GM04504 (cell line): ENCODE measurements around the gene DLG2.
"Not testable (repeated sequence)": the region's sequence is repeated elsewhere in the genome, so short reads cannot be mapped to it uniquely, and the experiment has no call there.

Experiments
- DNase-seq: peaks from one replicate; pipeline ENCODE4 v3.0.0-alpha.2; 2012; ENCODE audit warnings: low read depth

The DLG2 gene

DNA sequence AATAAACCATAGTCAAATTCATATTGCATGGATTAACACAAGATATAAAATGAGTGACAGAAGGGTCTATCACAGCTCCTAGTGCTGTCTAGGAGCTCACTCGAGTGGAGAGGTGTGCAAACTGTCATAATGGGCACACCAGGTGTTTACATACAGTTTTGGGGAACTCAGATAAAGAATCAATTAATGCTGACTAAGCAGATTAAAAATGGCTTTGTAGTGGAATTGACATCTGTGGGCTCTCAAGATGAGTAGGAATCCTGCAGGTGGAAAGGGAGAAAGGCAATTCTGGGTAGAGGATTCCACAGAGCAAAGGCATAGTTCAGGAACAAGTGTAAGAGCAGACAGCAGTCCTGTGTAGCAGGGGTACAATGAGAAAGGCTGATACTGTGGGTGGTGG, 1844.8 kb downstream of the DLG2 start:
- no peak for DNase-seq

DNA sequence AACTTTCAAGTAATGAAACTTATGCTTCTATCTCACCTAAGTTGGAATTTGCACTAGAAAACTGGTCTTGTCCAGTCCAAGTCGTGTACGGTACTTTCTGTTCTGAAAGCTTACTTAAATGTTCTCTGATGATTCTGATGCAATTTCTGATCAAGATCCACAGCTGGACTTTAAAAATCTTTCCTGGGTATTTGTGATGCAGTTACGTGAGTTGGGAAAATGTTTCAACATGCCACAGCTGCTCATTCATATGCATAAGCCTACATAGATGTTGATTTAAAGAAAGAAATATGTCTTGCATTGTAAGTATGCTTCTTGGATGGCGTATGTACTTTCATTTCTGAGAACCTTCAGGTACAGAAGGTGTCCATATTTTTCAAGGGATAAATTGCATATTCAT, 1847.3 kb downstream of the DLG2 start:
- no peak for DNase-seq

DNA sequence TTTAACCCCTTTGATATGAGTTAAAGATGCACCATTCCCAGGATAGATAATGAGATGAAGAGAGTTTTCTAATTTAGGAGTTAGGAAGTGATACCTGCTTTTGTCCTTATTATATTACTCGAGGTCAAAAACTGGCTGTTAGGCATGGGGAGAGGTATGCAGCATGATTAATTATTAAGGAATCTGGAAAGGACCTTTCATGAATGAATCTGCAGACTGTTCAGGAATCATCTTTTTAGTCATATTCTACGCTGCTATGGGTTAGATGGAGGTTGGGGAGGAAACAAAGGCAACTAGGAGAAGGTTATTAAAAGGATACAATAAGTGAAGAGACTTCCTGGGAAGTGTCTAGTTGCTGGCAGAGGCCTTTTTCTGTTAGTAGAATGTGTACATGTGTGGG, 1848.5 kb downstream of the DLG2 start:
- no peak for DNase-seq

DNA sequence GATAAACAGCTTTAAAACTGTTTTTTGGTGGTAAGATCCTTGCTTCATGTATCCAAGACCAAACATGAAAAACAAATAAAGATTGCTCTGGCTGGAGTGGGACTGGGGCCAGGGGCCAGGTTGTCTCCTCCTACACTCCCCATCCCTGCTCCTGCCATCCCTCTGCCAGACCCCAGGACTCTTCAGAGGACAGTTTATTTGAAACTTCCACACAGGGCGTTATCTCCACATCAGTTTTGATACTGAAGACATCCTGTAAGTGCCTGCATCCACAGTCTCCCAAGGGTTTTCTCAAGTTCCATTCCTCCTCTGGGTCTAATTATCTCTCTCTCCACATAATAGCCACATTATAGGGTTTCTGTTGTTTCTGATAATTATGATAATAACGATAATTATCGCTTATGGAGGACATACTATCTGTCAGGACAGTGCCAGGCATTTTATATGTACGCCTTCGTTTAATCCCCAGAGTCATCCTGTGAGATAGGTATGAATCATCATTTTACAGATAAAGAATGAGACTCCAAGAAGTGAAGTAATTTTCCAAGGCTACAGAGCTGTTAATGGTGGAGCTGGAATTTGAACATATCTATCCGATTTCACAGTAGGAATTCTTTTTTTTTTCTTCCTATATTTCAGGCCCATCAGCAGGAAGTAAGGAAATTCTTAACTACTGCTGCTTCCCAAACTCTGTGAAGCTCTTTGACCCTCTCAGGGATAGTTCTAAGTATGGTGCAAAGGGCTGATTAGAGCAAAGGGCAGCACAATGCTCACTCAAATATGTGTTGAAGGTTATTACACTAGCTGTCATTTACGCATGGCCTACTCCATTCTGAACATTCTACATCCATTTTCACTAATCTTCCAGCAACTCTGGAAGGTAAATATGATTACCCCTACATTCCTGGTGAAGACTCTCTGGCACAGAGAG, 1852.9 kb downstream of the DLG2 start:
- no peak for DNase-seq

DNA sequence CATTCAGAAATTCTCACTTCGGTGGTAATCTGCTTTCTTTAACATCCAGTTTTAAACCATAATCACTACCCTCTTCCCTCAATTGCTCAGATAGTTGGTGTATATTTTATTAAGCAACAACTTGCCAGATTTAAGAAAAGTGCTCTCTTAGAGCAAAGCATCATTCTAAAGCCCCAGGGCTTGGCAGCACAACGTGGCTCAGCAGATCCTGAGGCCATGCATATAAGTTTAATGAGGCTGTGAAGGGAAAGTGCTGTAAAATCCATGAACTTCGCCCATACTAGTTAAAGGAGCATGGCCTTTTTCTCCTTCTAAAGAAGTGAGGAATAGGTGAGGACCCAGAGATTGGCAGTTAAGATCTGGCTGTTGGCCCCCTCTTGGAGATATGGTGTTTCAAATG, 1858.7 kb downstream of the DLG2 start:
- DNase-seq, result no peak

DNA sequence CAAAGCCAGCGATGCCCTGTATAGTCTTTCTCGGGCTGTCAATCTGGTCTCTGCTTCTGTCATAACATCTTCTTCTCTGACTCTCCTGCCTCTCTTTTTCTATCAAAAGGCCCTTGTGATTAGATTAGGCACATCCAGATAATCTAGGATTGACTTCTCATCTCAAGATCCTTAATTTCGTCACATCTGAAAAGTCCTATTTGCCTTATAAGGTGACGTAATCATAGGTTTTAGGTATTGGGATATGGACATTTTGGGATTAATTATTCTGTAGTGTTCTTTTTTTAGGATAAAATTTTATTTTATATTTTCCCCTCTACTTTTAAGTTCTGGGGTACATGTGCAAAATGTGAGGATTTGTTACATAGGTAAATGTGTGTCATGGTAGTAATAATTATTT, 1860.2 kb downstream of the DLG2 start:
- no peak for DNase-seq

DNA sequence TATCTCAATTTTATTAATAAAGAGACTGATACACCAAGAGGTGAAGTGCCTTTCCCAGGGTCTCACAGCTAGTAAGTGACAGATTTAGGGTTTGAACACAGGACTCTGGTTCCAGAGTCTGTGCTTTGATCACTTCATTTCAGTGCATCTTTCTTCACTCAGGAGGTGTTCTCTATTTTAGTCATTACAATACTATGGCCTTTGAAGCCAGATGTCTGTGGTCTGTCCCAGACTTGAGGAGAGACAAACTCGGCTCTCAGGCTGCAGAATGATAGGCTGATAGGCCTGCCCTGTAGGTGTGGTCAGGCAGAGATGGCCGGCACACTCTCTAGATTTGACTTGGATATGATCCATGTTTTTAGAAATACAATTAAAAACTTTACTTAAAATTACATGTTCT, 1862.5 kb downstream of the DLG2 start:
- DNase-seq, result no peak

DNA sequence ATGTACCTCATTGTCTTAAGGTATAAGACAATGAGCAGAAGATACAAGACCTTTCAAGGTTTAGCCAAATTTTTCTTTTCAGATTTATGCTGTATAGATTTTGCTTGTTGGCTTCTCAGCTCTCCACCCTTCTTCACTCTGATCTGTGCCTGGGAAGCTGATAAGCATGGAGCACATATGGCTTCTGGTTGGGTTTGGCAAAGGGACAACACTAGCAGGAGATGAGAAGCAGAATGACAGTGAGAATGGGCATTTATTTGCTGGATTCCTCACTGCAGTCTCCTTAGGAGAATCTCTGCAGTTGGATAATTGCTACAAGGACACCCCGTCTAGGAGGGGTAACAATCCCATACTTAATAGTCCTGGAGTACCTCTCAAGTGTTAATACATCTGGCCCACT, 1866.2 kb downstream of the DLG2 start:
- DNase-seq, result no peak

DNA sequence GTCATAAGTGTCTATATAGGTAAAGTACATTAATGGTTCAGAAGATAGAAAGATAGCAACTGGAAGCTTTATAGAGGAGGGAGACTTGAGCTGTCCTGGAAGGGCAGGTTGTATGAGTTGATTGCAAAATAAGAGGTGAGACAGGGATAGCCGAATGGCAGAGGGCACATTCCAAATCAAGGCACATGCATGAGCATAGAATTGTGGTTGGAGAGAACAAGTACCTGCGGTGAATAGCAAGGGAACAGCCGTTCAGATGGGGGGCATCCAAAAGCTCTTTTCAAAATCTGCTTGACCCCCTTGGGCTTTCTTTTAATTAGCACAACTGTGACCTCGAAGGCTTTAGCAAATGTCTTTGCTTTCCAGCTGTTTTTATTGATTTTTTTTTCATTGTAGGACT, 1868.0 kb downstream of the DLG2 start:
- no peak for DNase-seq

DNA sequence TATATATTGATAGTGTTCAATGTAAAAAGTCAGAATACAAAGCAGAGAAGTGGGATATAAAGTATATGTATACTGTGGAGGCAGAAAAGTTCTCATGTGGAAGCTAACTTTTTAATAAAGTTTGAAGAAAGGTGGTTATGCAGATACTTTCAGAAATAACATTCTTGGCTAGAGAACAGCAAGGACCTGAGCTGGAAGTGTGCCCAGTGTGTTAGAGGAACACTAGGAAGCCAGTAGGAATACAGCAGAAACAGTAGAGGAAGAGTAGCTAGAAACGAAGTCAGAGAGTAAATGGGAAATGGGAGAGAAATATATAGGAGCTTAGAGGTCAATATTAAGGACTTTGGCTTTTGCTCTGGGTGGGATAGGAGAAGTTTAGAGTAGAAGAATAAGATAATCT, 1876.1 kb downstream of the DLG2 start:
- no peak for DNase-seq

DNA sequence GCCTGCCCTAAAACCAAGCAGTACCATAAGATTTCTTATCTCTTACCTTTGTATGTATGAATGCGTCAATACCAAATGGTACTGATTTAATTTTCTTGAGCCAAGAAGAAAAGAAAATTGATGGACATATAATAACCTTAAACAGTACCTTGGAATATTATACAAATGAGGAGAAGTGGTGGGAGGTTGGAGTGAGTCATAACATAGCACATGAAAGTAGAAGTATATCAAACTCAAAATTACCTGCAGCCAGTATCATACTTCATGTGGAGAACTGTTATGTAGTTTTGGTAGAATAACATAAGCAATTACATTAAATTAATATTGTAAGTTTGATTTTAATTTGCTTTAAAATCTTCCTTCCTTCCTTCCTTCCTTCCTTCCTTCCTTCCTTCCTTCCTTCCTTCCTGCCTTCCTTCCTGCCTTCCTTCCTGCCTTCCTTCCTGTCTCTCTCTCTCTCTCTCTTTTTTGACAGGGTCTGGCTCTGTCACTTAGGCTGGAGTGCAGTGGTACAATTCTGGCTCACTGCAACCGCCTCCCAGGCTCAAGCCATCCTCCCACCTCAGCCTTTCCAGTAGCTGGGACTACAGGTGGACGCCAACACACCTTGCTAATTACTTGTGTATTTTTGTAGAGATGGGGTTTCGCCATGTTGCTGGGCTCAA, 1880.1 kb downstream of the DLG2 start:
- no peak for DNase-seq

DNA sequence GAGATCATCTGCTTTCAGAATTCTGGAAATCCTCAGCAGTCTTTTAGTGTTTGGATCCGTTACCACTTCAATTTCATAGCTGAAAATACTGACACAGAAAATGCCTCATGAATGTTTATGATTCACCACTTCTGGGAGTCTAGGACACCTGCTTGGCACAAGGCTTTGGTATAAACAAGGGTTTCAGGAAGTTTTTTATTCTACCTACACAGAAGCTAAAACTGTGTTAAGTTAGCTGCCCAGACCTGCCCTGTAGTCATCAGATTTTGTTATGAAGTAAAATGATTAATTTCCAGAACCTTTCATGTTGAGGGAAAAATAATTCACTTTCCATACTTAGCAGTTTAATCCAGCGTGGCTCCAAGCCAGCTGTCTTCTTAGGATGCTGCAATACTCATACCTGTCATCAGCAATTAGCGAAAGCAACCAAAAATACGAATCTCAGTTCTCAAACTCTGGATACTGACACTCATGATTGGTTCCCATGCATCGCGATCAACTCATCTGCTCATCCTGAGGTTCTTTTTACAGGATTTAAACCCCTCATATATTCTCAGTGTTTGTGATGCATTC, 1882.4 kb downstream of the DLG2 start:
- DNase-seq, result no peak

DNA sequence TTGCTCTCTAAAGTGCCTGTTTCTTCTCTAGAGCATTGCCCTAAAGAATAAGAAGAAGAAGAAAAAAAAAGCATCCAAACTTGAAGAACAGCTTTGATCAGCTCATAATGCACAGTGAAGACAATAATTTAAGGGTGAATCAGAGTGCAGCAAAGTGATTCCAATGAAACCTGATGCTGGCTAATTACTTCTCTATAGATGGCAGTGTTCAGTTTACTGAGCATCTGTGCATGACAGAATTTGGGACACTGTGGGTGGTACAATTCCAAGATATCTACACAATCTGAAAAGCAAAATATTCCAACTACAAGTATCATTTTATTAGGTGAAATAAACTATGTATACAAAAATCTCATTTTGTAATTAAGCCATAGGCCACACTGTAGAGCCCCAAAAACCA, 1890.5 kb downstream of the DLG2 start:
- DNase-seq, result no peak

DNA sequence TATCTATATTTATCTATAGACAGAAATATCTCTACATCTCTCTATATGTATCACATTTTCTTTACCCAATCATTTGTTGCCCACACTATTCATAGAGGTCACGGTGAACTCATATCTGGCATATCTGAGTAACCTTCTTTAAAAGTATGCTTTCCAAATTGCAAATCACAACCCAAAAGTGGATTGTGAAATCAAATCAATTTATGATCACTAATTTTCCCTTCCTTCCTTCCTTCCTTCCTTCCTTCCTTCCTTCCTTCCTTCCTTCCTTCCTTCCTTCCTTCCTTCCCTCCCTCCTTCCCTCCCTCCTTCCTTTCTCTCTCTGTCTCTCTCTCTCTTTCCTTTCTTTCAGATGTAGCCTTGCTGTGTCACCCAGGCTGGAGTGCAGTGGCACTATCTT, 1893.0 kb downstream of the DLG2 start:
- no peak for DNase-seq

DNA sequence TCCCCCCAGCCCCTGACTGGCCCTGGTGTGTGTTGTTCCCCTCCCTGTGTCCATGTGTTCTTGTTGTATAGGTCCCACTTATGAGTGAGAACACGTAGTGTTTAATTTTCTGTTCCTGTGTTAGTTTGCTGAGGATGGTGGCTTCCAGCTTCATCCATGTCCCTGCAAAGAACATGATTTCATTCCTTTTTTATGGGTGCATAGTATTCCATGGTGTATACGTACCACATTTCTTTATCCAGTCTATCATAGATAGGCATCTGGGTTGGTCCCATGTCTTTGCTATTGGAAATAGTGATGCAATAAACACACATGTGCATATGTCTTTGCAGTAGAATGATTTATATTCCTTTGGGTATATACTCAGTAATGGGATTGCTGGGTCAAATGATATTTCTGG, 1895.9 kb downstream of the DLG2 start:
- DNase-seq, result not testable (repeated sequence)

DNA sequence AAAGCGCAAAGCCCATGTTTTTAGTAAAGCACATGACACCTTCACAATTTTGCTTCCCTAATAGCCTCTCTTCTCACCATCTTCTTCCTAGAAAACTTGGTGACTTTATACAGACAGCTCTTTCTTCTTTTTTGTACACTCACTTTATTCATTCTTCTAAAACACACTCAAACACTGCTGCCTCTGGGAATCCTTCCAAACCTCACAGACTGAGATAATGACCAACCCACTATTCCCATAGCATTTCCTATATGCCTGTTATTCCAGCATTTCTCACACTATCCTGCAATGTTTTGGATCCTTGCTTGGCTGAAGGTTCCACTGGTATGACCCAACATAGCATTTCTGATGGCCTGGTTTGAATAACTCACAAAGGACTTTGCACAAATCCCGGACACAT, 1898.9 kb downstream of the DLG2 start:
- no peak for DNase-seq

DNA sequence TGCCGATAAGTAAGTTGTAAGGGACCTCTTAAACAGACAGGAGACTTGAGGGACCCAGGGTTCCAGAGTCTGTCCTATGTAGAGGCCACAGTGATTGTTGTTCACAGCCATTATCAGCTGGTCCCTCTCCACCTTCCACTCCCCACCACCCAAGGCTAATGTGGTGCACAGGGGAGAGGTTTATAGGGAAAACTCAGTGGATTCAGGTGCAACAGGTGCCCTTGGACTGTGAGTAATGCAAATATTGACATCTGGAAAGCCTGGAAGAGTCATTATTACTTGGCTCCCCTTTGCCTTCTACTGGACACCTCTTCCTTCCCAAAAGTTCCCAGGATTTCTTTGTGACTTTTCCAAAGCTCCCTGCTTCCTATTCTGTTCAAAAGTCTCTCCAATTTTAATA, 1899.9 kb downstream of the DLG2 start:
- no peak for DNase-seq

DNA sequence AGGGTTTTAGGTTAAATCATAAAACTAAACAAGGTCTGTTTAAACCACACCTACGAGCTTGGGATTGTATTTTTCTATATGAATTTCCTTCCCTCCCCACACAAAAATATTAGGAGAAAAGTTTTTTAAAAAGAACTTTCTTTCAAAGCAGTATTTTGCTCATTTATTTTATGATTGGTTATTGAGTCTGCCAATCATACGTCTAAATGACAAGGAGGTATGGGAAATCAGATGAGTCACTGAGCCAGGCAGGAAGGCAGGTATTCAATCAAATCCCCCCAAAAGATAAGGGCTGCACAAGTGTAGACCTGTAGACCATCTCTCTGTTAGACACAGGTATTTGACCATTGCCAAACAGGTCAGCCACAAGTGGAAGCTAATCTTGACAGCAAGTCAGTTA, 1900.8 kb downstream of the DLG2 start:
- DNase-seq, result no peak

DNA sequence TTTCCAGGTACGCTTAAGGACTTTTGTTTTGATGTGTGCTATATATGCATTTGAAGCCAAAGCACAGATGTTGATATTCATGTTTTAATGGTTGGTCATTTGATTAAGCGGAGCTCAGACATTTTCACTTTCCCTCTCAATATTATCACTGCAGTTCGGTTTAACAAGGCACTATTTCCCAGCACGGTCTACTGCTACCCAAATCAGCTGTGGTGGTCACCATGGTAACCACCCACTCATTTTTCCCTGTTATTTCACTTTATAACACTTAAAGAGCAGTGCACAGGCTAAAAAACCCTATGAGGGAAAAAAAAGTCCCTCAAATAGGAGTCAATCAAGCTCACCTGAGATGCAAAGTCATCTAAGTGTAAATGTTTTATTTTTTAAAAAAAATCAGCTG, 1901.4 kb downstream of the DLG2 start:
- DNase-seq, result no peak

DNA sequence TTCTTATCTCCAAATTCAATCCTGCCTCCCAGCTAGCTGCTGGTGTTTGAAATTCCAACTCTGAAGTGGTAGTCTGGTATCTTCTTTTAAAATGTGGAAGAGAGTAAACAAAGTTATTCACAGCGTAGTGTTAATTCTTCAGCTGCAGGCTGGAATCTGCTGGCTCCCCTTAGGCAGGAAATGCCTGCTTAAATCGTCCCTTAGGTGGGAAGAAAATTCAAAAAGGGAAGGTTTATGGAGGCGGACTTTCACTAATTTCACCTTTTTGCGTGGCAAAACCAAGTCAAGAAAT, 1901.9 kb downstream of the DLG2 start:
- no peak for DNase-seq

DNA sequence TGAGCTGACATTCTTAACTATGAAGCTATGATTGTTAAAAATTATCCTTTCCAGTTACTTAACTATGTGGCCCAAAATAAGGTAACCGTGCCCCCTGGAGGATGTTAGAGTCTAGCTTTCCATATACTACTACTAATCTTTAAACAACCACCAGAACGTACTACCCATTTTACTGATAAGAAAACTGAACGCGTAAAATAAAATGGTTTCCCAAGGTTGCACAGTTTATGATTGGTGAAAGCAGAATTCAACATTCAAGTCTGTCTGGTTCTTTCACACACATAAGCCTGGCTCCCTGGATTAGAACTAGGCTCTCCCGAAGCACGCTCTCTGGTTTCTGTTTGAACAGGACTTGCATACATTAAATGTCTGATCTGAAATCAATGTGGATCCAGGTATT, 1903.1 kb downstream of the DLG2 start:
- peak; percentile 18 for DNase-seq

DNA sequence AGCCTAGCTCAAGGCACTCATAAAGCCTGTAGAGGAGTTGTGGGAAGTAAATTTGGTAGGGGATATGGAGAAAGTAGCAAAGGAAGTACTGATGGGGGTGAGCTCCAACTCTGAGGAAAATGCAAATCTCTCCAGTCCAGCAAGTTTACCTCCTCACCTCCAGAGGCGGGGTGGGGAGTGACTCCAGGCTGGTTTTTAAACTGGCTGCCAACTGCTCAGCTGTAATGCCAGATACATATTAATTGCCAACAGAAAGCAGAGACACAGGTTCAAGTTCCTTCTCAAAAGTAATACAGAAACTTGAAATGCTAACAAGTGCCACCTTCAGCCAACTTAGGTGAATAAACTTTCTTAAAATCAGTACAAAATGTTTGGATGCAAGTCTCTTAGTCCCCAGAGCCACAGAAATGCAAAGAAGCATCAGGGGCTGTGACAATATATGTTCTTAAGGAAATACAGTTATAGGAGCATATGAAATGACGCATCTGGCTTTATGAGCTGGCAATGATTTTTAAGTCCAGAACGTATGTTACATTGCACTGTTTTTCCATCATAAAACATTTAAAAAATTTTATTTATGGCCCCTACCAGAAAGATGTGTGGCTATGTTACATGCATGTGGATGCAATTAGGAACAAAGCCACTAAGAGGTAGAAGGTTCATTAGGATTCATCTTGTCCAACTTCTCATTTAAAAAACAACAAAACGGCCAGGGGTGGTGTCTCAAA, 1904.6 kb downstream of the DLG2 start:
- no peak for DNase-seq

DNA sequence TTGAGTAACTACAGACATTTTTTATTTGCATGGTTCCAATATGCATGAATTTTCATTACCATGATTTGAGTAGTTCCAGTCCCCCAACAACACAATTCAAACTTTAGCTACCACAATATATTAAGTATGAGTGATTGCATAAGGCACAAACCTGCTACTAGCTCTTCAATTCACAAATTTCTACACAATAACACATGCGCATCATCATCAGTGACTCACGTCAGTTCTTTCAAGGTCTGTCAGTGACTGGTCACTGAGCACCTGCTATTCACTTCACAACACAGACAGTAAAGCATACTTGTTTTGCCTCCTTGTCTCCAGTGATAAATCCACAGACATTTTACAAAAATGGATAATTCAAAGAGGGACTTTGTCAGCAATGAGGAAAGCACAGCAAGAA, 1905.9 kb downstream of the DLG2 start:
- no peak for DNase-seq
